CD4-positive, alpha-beta T cell (primary cell): ENCODE measurements around the gene ATP1B2. TPM values are rescaled to one million over a fixed set of nuclear protein-coding genes. Genes with fewer than 3 reads are reported as not detected.
"Not testable (repeated sequence)": the region's sequence is repeated elsewhere in the genome, so short reads cannot be mapped to it uniquely, and the experiment has no call there.

Experiments
- ATAC-seq: fragments of 200-7000 bp; cut with Tn5 transposase; one replicate; pipeline ENCODE4 v1.10.0; 2022; ENCODE audit warnings: mild to moderate bottlenecking; ENCODE audit not compliant: poor library complexity
- CTCF ChIA-PET: fragments of 350-600 bp; sonication (Branson Sonifier 250); formaldehyde crosslinking; loops from one replicate; lab custom pipeline; 2021; ENCODE audit warnings: antibody characterized with exemption, inconsistent platforms; lab: Charles Lee
- POLR2A ChIA-PET: fragments of 350-600 bp; sonication (Branson Sonifier 250); formaldehyde crosslinking; loops from one replicate; lab custom pipeline; 2021; ENCODE audit warnings: antibody characterized with exemption, inconsistent platforms; lab: Charles Lee
- DNase-seq, 14 experiments: peaks; one replicate each; pipeline ENCODE4 v3.0.0-alpha.2; 2013 to 2020; ENCODE audit warnings: mixed read lengths in 2 of 14
- H3K27ac ChIP-seq, 2 donors: one replicate each; pipeline versions ENCODE4 v1.5.1 to v1.7.0; 2013; ENCODE audit warnings: low read length in 2 of 2, low read depth in 1 of 2, mild to moderate bottlenecking in 1 of 2
- H3K27me3 ChIP-seq, 2 experiments: 1 replicate in 1 of 2; 2 replicates in 1 of 2; pipeline versions ENCODE4 v1.6.1 to v1.7.0; 2013; ENCODE audit warnings: low read length in 2 of 2, control low read depth in 1 of 2, mild to moderate bottlenecking in 1 of 2, moderate library complexity in 1 of 2; ENCODE audit not compliant: insufficient read depth in 2 of 2, control insufficient read depth in 1 of 2
- H3K36me3 ChIP-seq: one replicate; pipeline ENCODE4 v1.6.1; 2013; ENCODE audit warnings: low read length, control low read depth; ENCODE audit not compliant: insufficient read depth
- H3K4me1 ChIP-seq: one replicate; pipeline ENCODE4 v1.6.1; 2013; ENCODE audit warnings: low read length, control low read depth; ENCODE audit not compliant: insufficient read depth
- H3K4me3 ChIP-seq: one replicate; pipeline ENCODE4 v1.5.1; 2013; ENCODE audit warnings: mild to moderate bottlenecking, low read length, moderate library complexity
- H3K9me3 ChIP-seq, 2 experiments: 1 replicate in 1 of 2; 2 replicates in 1 of 2; pipeline versions ENCODE4 v1.6.1 to v1.7.0; 2013; ENCODE audit warnings: low read length in 2 of 2, mild to moderate bottlenecking in 2 of 2, control low read depth in 1 of 2, moderate library complexity in 1 of 2; ENCODE audit not compliant: control insufficient read depth in 1 of 2, insufficient read depth in 1 of 2
- H3K27ac Mint-ChIP-seq: one replicate; pipeline ENCODE4 v1.8.0; 2020; ENCODE audit warnings: mixed read lengths
- H3K27me3 Mint-ChIP-seq: one replicate; pipeline ENCODE4 v1.8.0; 2021; ENCODE audit warnings: mixed read lengths
- H3K36me3 Mint-ChIP-seq: one replicate; pipeline ENCODE4 v1.8.0; 2021; ENCODE audit warnings: low read depth, mixed read lengths
- H3K4me1 Mint-ChIP-seq: one replicate; pipeline ENCODE4 v1.8.0; 2021; ENCODE audit warnings: low read depth, mixed read lengths
- H3K4me3 Mint-ChIP-seq: one replicate; pipeline ENCODE4 v1.8.0; 2020; ENCODE audit warnings: mild to moderate bottlenecking, mixed read lengths
- H3K9me3 Mint-ChIP-seq: one replicate; pipeline ENCODE4 v1.8.0; 2020; ENCODE audit warnings: mixed read lengths
- intact Hi-C, 2 experiments: fragments of 100-400 bp; cut with DNase I in 1 of 2; cut with micrococcal nuclease in 1 of 2; formaldehyde crosslinking; loops; one replicate each; pipeline versions ENCODE4 v1.15.1 to v1.9.0; 2023 to 2025; cut with DNase I, micrococcal nuclease
- total RNA-seq, 174 experiments: library from RNA in 2 of 174; stranded (reverse) in 2 of 174; gene quantifications; one replicate each; pipeline ENCODE4 v1.2.3 and lab custom pipeline; 2021 to 2026
- TF ChIP-seq, protein P1 (sequence below): fragments of 200-600 bp; IDR thresholded peaks from one replicate; pipeline ENCODE4 v1.8.0; 2022; ENCODE audit warnings: antibody characterized with exemption, mild to moderate bottlenecking

The ATP1B2 gene
- total RNA-seq, 2 experiments from 2014 or later: 0.17 to 0.69 TPM

GRCh38 chr17:7620835-7621234 is 29.9 kb upstream of the ATP1B2 start:
- no peak overlapping the region for H3K4me3 Mint-ChIP-seq
- H3K4me1 ChIP-seq: no peaks in the 10 kb centered on the region
- no peaks in the 10 kb centered on the region for H3K36me3 ChIP-seq
- H3K4me1 Mint-ChIP-seq: no peaks in the 10 kb centered on the region
- CTCF ChIA-PET: no interaction called here
- DNase-seq (no peak), ATAC-seq (no peak)
- no peaks in the 10 kb centered on the region for H3K9me3 ChIP-seq
- no peak overlapping the region for H3K27ac ChIP-seq
- H3K4me3 ChIP-seq: no peak overlapping the region
- no peaks in the 10 kb centered on the region for H3K36me3 Mint-ChIP-seq
- no peaks in the 10 kb centered on the region for H3K9me3 Mint-ChIP-seq
- intact Hi-C loops: no loop called here
- no peaks in the 10 kb centered on the region for H3K27me3 Mint-ChIP-seq
- H3K27ac Mint-ChIP-seq: no peak overlapping the region
- no peaks in the 10 kb centered on the region for H3K27me3 ChIP-seq
- TF ChIP-seq, protein P1, sequence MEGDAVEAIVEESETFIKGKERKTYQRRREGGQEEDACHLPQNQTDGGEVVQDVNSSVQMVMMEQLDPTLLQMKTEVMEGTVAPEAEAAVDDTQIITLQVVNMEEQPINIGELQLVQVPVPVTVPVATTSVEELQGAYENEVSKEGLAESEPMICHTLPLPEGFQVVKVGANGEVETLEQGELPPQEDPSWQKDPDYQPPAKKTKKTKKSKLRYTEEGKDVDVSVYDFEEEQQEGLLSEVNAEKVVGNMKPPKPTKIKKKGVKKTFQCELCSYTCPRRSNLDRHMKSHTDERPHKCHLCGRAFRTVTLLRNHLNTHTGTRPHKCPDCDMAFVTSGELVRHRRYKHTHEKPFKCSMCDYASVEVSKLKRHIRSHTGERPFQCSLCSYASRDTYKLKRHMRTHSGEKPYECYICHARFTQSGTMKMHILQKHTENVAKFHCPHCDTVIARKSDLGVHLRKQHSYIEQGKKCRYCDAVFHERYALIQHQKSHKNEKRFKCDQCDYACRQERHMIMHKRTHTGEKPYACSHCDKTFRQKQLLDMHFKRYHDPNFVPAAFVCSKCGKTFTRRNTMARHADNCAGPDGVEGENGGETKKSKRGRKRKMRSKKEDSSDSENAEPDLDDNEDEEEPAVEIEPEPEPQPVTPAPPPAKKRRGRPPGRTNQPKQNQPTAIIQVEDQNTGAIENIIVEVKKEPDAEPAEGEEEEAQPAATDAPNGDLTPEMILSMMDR: no peak
- POLR2A ChIA-PET: no interaction called here

- Mint-ChIP-seq H3K4me3 (no peak overlapping the region), H3K27ac (no peak overlapping the region), H3K9me3 (no peaks in the 10 kb centered on the region), H3K36me3 (peaks cover 13% of the 10 kb centered on the region), H3K27me3 (no peaks in the 10 kb centered on the region), H3K4me1 (peaks cover 20% of the 10 kb centered on the region)
- H3K27me3 ChIP-seq: no peaks in the 10 kb centered on the region
- TF ChIP-seq, protein P1: no peak
- POLR2A ChIA-PET: no interaction called here
- H3K27ac ChIP-seq: no peak overlapping the region
- ATAC-seq (no peak), DNase-seq (no peak)
- CTCF ChIA-PET: no interaction called here
- H3K4me3 ChIP-seq: no peak overlapping the region
- peaks cover 21% of the 10 kb centered on the region for H3K4me1 ChIP-seq
- intact Hi-C loops: no loop called here
- H3K36me3 ChIP-seq: no peaks in the 10 kb centered on the region
- no peaks in the 10 kb centered on the region for H3K9me3 ChIP-seq
These were observed 27.1 kb upstream of the ATP1B2 start for GRCh38 chr17:7623661-7624060.

GRCh38 chr17:7625749-7626148 is 25.0 kb upstream of the ATP1B2 start:
- H3K4me3 Mint-ChIP-seq, H3K36me3 ChIP-seq, H3K27me3 ChIP-seq, H3K27me3 Mint-ChIP-seq, H3K9me3 Mint-ChIP-seq, DNase-seq, H3K27ac Mint-ChIP-seq, H3K4me3 ChIP-seq, intact Hi-C loops, H3K27ac ChIP-seq, H3K9me3 ChIP-seq, ATAC-seq: not testable (repeated sequence)
- ChIA-PET POLR2A (interaction anchor here (3.5 kb wide), 1 partner anchor 61 kb away, joined by 119 read pairs; the partner anchor contains the start of genes TP53 and WRAP53), CTCF (interaction anchor here (0.7 to 0.9 kb wide), 2 partner anchors 65 to 573 kb away, joined by 3 to 4 read pairs; no protein-coding TSS in a partner anchor)
- Mint-ChIP-seq H3K4me1 (peaks cover 20% of the 10 kb centered on the region), H3K36me3 (peaks cover 13% of the 10 kb centered on the region)
- H3K4me1 ChIP-seq: peaks cover 21% of the 10 kb centered on the region

- ChIA-PET POLR2A (interaction anchor here (1.7 to 3.5 kb wide), 5 partner anchors 12 to 231 kb away, joined by 5 to 119 read pairs (median 22); partner anchors contain the start of genes ATP1B2, FXR2, MPDU1 and NAA38), CTCF (interaction anchor here (0.7 to 1.1 kb wide), 2 partner anchors 43 to 574 kb away, joined by 3 read pairs; partner anchors contain the start of gene MPDU1)
- intact Hi-C loops: no loop called here
- Mint-ChIP-seq H3K27ac (peak overlapping the region; percentile 82), H3K4me1 (peaks cover 20% of the 10 kb centered on the region), H3K9me3 (no peaks in the 10 kb centered on the region), H3K36me3 (peaks cover 13% of the 10 kb centered on the region), H3K4me3 (peak overlapping the region; percentile 95), H3K27me3 (no peaks in the 10 kb centered on the region)
- Histone ChIP-seq H3K27me3 (no peaks in the 10 kb centered on the region), H3K36me3 (no peaks in the 10 kb centered on the region), H3K9me3 (no peaks in the 10 kb centered on the region), H3K4me1 (peaks cover 21% of the 10 kb centered on the region), H3K27ac (no peak overlapping the region), H3K4me3 (no peak overlapping the region)
- DNase-seq: peak in 2 of 14 experiments; percentile 43
- no peak for ATAC-seq
- TF ChIP-seq, protein P1: no peak
These were observed 24.4 kb upstream of the ATP1B2 start for GRCh38 chr17:7626307-7626706.
